ENCODE data around the gene ARFGEF2.

GRCh38 chr20:48885237-48885636 is 36.3 kb upstream of the ARFGEF2 start:
- no peak for TF ChIP-seq FOXM1 (IDR thresholded peaks at IDR 0.05; ENCODE audit: borderline replicate concordance, low read depth)
- no peak for TF ChIP-seq TEAD4 (IDR thresholded peaks at IDR 0.05)
- no peak for TF ChIP-seq EP300 (IDR thresholded peaks at IDR 0.05; ENCODE audit: borderline replicate concordance)
